ENCODE measurements around the gene CCT8. TPM values are rescaled to one million over a fixed set of nuclear protein-coding genes. Genes with fewer than 3 reads are reported as not detected.

CCT8 gene
- total RNA-seq, 1 experiment from 2014 or later: 356 TPM

GRCh38 chr21:29121759-29122158 is 48.3 kb upstream of the CCT8 start:
- Histone ChIP-seq H3K23me2 (ENCODE audit: insufficient read length, low read depth, low read length, poor library complexity, severe bottlenecking) (no peaks in the 10 kb centered on the region), H3K79me2 (ENCODE audit: insufficient read depth, low read length) (no peaks in the 10 kb centered on the region), H4K91ac (ENCODE audit: insufficient read length, low read depth, low read length) (no peak overlapping the region), H3K9me3 (ENCODE audit: control insufficient read depth, low read depth, low read length) (no peaks in the 10 kb centered on the region), H2BK5ac (ENCODE audit: insufficient read length, low read length) (no peak overlapping the region), H3K9ac (ENCODE audit: extremely low read depth, insufficient read length, low read length) (no peak overlapping the region), H3K4ac (ENCODE audit: low read depth, low read length) (no peak overlapping the region), H4K20me1 (ENCODE audit: control insufficient read depth, insufficient read depth, insufficient read length) (no peaks in the 10 kb centered on the region), H3K27me3 (ENCODE audit: insufficient read depth, low read length) (no peaks in the 10 kb centered on the region), H2BK15ac (ENCODE audit: low read depth, low read length) (no peak overlapping the region), H2AK5ac (ENCODE audit: insufficient read length, low read length) (no peak overlapping the region), H3K23ac (ENCODE audit: insufficient read length, low read depth, low read length) (no peak overlapping the region), H3K14ac (ENCODE audit: insufficient read depth, low read length) (no peak overlapping the region), H4K8ac (replicated peaks; ENCODE audit: insufficient read length, low read depth, low read length) (no peak overlapping the region), H3K27ac (ENCODE audit: insufficient read length, low read depth, low read length) (no peak overlapping the region), H2BK12ac (ENCODE audit: insufficient read length, low read depth, low read length) (no peak overlapping the region), H3K4me2 (ENCODE audit: insufficient read depth, insufficient read length, low read length) (no peak overlapping the region), H3K4me1 (ENCODE audit: insufficient read depth, low read length) (no peaks in the 10 kb centered on the region), H2AFZ (ENCODE audit: low read length) (no peak overlapping the region), H3T11ph (ENCODE audit: low read length) (no peak overlapping the region), H3K56ac (ENCODE audit: insufficient read length, low read depth, low read length) (no peak overlapping the region), H4K5ac (ENCODE audit: insufficient read length, low read depth, low read length) (no peak overlapping the region), H3K18ac (ENCODE audit: insufficient read length, low read depth, low read length) (no peak overlapping the region), H2BK20ac (ENCODE audit: low read depth, low read length, poor library complexity, severe bottlenecking) (no peak overlapping the region), H2BK120ac (ENCODE audit: low read depth, low read length, poor library complexity, severe bottlenecking) (no peak overlapping the region), H3K79me1 (ENCODE audit: insufficient read depth, low read depth, low read length, poor library complexity, severe bottlenecking) (no peaks in the 10 kb centered on the region)
- DNase-seq: no peak
- no peak overlapping the region for H3K4me3 Mint-ChIP-seq
- H3K27ac Mint-ChIP-seq: no peak overlapping the region
- H3K27me3 Mint-ChIP-seq (ENCODE audit: low read depth): no peaks in the 10 kb centered on the region; the same call in 1 of the 2 replicates
- H3K36me3 Mint-ChIP-seq (ENCODE audit: insufficient read depth in 1 of 3, low read depth in 3 of 3): no peaks in the 10 kb centered on the region
- WGBS (ENCODE audit: extremely low coverage, insufficient read length, low lambda C conversion rate): no CpG with 5 or more reads among the region's 1 CpG
- no peaks in the 10 kb centered on the region for H3K9me3 Mint-ChIP-seq
- H3K4me1 Mint-ChIP-seq: peaks cover 0 to 6% of the 10 kb centered on the region in 2 experiments; a peak in 2 of 4 replicates
- no peak for TF ChIP-seq CTCF (conservative IDR thresholded peaks at IDR 0.05)

Measured in H9 (cell line).